ENCODE measurements around the gene BBS7. TPM values are rescaled to one million over a fixed set of nuclear protein-coding genes. Genes with fewer than 3 reads are reported as not detected.
A peak's percentile ranks its signal among the peaks of the same experiment; 100 is the strongest.

BBS7 gene
- 23.6 and 31.0 TPM in 2 replicates for total RNA-seq (2013; cell fraction: nucleolus; rRNA removed)
- total RNA-seq (2014; rRNA removed) = 5.9 and 7.7 TPM in 2 replicates
- 9.0 and 9.2 TPM in 2 replicates for total RNA-seq (2014; rRNA removed; fragmentation: Illumina TruSeq; extraction: Trizol)
- 9.0 and 10.1 TPM in 2 replicates for total RNA-seq (2021)
- polyA plus RNA-seq (2011; ENCODE audit: low read depth) = 2.0 TPM
- 12.9 and 18.9 TPM in 2 replicates for polyA plus RNA-seq (2011; rRNA removed)
- polyA plus RNA-seq (2011; cell fraction: cytosol; rRNA removed) = 8.5 and 8.6 TPM in 2 replicates
- 8.4 and 9.1 TPM in 2 replicates for polyA plus RNA-seq (2011; cell fraction: nucleus; rRNA removed)
- polyA plus RNA-seq (2012) = 3.5 and 5.0 TPM in 2 replicates
- polyA plus RNA-seq (2014; fragmentation: Illumina TruSeq; extraction: Trizol) = 8.1 and 9.3 TPM in 2 replicates
- polyA plus RNA-seq (2014; fragmentation: Nextera tagmentation; extraction: Ambion mirVana) = 1 to 10 TPM; 7.4 to 8.8 TPM
- 5.2 and 7.8 TPM in 2 replicates for polyA plus RNA-seq (2014; rRNA removed)
- 10 to 100 TPM; 15.1 to 15.2 TPM for polyA plus RNA-seq (2016; fragmentation: Nextera tagmentation; extraction: Ambion mirVana)
- polyA minus RNA-seq (2011; rRNA and poly(A)+ RNA removed) = 6.1 and 12.3 TPM in 2 replicates
- 4.3 and 5.3 TPM in 2 replicates for polyA minus RNA-seq (2011; cell fraction: cytosol; rRNA and poly(A)+ RNA removed)
- 6.2 and 11.9 TPM in 2 replicates for polyA minus RNA-seq (2011; cell fraction: nucleus; rRNA and poly(A)+ RNA removed)
- percentile 56 among the genes with signal in this experiment for Bru-seq, nascent RNA
- percentile 56 among the genes with signal in this experiment for BruChase-seq, experiment 1, labeled RNA remaining after a 6-hour chase
- BruChase-seq, experiment 2, labeled RNA remaining after a 2-hour chase = percentile 57 among the genes with signal in this experiment
- long read RNA-seq, experiment 1, transcript BBS7-202 (4 exons, 725 nt) = major isoform, 10 of 15 reads
- long read RNA-seq, experiment 1, partial matches to known transcripts = 1 of 15 reads
- long read RNA-seq, experiment 1, other reads (novel, unspliced or antisense) = 0 of 15 reads
- long read RNA-seq, experiment 2, transcript BBS7-202 (4 exons, 725 nt) = major isoform, 16 of 60 reads
- long read RNA-seq, experiment 2, transcript BBS7-204 (18 exons, 2,570 nt) = minor isoform, 15 of 60 reads
- long read RNA-seq, experiment 2, partial matches to known transcripts = 18 of 60 reads
- long read RNA-seq, experiment 2, other reads (novel, unspliced or antisense) = 10 of 60 reads

GRCh38 chr4:121869841-121870822 is at the start of gene BBS7:
Gene BBS7, minus strand, starts transcription at chr4:121870474. Its CDS starts 161 bp downstream, at chr4:121870313.
- no peaks in the 10 kb centered on the region for H4K20me1 ChIP-seq (ENCODE audit: control insufficient read depth, insufficient read depth)
- peak within 1 kb of the TSS; percentile 83 for H3K4me3 ChIP-seq
- no TSS peak for BruUV-seq (replicated peaks)
- ChIA-PET CTCF (interaction anchor here (1.0 to 2.7 kb wide), 4 partner anchors 31 to 282 kb away, joined by 3 to 10 read pairs (median 4); partner anchors contain the start of gene BLTP1), RAD21 (ENCODE audit: unreplicated experiment) (interaction anchor here (1.1 to 2.7 kb wide), 5 partner anchors 30 to 69 kb away, joined by 3 to 10 read pairs (median 7); partner anchors contain the start of gene EXOSC9), SMC1A (ENCODE audit: uncharacterized antibody, unreplicated experiment) (interaction anchor here (0.6 to 2.4 kb wide), 8 partner anchors 9 to 138 kb away, joined by 3 to 11 read pairs (median 4); partner anchors contain the start of gene CCNA2), POLR2A (interaction anchor here (1.1 to 3.0 kb wide), 4 partner anchors 11 to 174 kb away, joined by 3 to 16 read pairs (median 6); partner anchors contain the start of gene CCNA2)
- H2AFZ ChIP-seq (ENCODE audit: control insufficient read depth, low read depth, low read length) = peak within 1 kb of the TSS; percentile 95
- no peaks in the 10 kb centered on the region for H3K79me2 ChIP-seq (ENCODE audit: control insufficient read depth, insufficient read depth, low read length)
- DNase-seq (ENCODE audit: low read depth, low spot score) (peak; percentile 81), FAIRE-seq (peak; percentile 97), ATAC-seq (peak; percentile 99)
- intact Hi-C loops (cut with micrococcal nuclease; ENCODE audit: unreplicated experiment) = loop anchor here (5.0 kb wide), 1 partner anchor 173 kb away; the partner anchor contains the start of gene ANXA5
- peak within 1 kb of the TSS; percentile 42; the same call in 1 of the 2 replicates for H3K27ac ChIP-seq (ENCODE audit: control insufficient read depth, insufficient read depth)
- H3K9me3 ChIP-seq (replicated peaks; ENCODE audit: control insufficient read depth, insufficient read depth, low read length) = no peaks in the 10 kb centered on the region
- no peaks in the 10 kb centered on the region for H3K27me3 ChIP-seq (replicated peaks in 1 of 2; ENCODE audit: control insufficient read depth in 2 of 2, insufficient read depth in 2 of 2, low read length in 1 of 2)
- H3K4me2 ChIP-seq (ENCODE audit: control insufficient read depth, insufficient read depth) = peak within 1 kb of the TSS; percentile 76
- in situ Hi-C loops (cut with MboI) = no loop called here
- WGBS (ENCODE audit: insufficient coverage, insufficient replicate concordance, low lambda C conversion rate, missing lambda C conversion rate) = 2% methylated on average over 58 of the region's 58 CpGs
- no peaks in the 10 kb centered on the region for H3K36me3 ChIP-seq (ENCODE audit: control insufficient read depth in 2 of 2, insufficient read depth in 2 of 2, low read length in 1 of 2)
- H3K9ac ChIP-seq (ENCODE audit: control insufficient read depth, insufficient read depth, low read length) = peak within 1 kb of the TSS; percentile 75
- no peaks in the 10 kb centered on the region for H3K4me1 ChIP-seq (ENCODE audit: control insufficient read depth, insufficient read depth, low read length)
- TF ChIP-seq PKNOX1 (IDR thresholded peaks at IDR 0.05) (peak; percentile 76), SP1 (IDR thresholded peaks at IDR 0.05; ENCODE audit: low read depth, low read length) (peak; percentile 22), POLR2AphosphoS2 (IDR thresholded peaks at IDR 0.05; ENCODE audit: low read depth, low read length) (0 out of 2 replicates have a peak, but pooled peaks have one; percentile 65), SUZ12 (IDR thresholded peaks at IDR 0.05; ENCODE audit: unreplicated experiment) (no peak), SMARCA5 (IDR thresholded peaks at IDR 0.05) (no peak), RELA (IDR thresholded peaks at IDR 0.05; ENCODE audit: borderline replicate concordance, partially characterized antibody) (peak; percentile 32), ZSCAN29 (IDR thresholded peaks at IDR 0.05) (no peak), TAF1 (IDR thresholded peaks at IDR 0.05; ENCODE audit: borderline replicate concordance, low read depth, low read length) (no peak), EGR1 (IDR thresholded peaks at IDR 0.05; ENCODE audit: borderline replicate concordance in 1 of 2, low read depth in 2 of 2, low read length in 2 of 2) (no peak), POLR2AphosphoS5 (IDR thresholded peaks at IDR 0.05; ENCODE audit: low read length) (peak; percentile 65; the same call in 1 of the 2 replicates), KAT2A (conservative IDR thresholded peaks at IDR 0.05; ENCODE audit: control insufficient read depth, low read depth, low read length) (no peak), ATF7 (IDR thresholded peaks at IDR 0.05; ENCODE audit: low read depth) (peak; percentile 84), IKZF1 (conservative IDR thresholded peaks at IDR 0.05) (peak; percentile 63), NFYB (IDR thresholded peaks at IDR 0.05; ENCODE audit: insufficient read depth, low read depth, low read length) (peak; percentile 60; the same call in 1 of the 2 replicates), POLR2A (IDR thresholded peaks at IDR 0.05; ENCODE audit: low read depth, low read length) (peak; percentile 88), CREB1 (IDR thresholded peaks at IDR 0.05; ENCODE audit: low read depth) (peak; percentile 93), NR2F1 (conservative IDR thresholded peaks at IDR 0.05) (0 out of 2 replicates have a peak, but pooled peaks have one; percentile 18), RAD51 (IDR thresholded peaks at IDR 0.05) (no peak), SRF (IDR thresholded peaks at IDR 0.05; ENCODE audit: low read depth in 2 of 2, low read length in 2 of 2) (peak; percentile 44 to 74; a peak in 1 of 4 replicates)
